Measurements from ENCODE around the gene XPNPEP2. TPM values are rescaled to one million over a fixed set of nuclear protein-coding genes. Genes with fewer than 3 reads are reported as not detected.
A peak's percentile ranks its signal among the peaks of the same experiment; 100 is the strongest.
"Not testable (repeated sequence)": the region's sequence is repeated elsewhere in the genome, so short reads cannot be mapped to it uniquely, and the experiment has no call there.

Gene XPNPEP2
- total RNA-seq, 1 donor from 2014 or later = 2.0 TPM

- DNase-seq (ENCODE audit: low spot score) (no peak), ATAC-seq (no peak)
These were observed 18.7 kb upstream of the XPNPEP2 start for GRCh38 chrX:129719931-129720530.

- DNase-seq (ENCODE audit: low spot score) (no peak), ATAC-seq (no peak)
These were observed 18.0 kb upstream of the XPNPEP2 start for GRCh38 chrX:129720741-129721140.

- DNase-seq (ENCODE audit: low spot score) (no peak), ATAC-seq (no peak)
These were observed 17.4 kb upstream of the XPNPEP2 start for GRCh38 chrX:129721414-129721813.

- no peak for DNase-seq (ENCODE audit: low spot score)
- ATAC-seq = no peak
These were observed 16.9 kb upstream of the XPNPEP2 start for GRCh38 chrX:129721870-129722269.

- ATAC-seq = no peak
These were observed 15.3 kb upstream of the XPNPEP2 start for GRCh38 chrX:129723511-129723910.

GRCh38 chrX:129724754-129725153 lies 14.0 kb upstream of the XPNPEP2 start:
- ATAC-seq (no peak), DNase-seq (ENCODE audit: low spot score) (no peak)

More at GRCh38 chrX:129723511-129723910, 15.3 kb upstream of the XPNPEP2 start:
- no peak for DNase-seq (ENCODE audit: low spot score)

- ATAC-seq = peak; percentile 99
- DNase-seq (ENCODE audit: low spot score) = peak; percentile 62
These were observed 12.3 kb upstream of the XPNPEP2 start for GRCh38 chrX:129726307-129727111.

GRCh38 chrX:129728061-129728460 lies 10.7 kb upstream of the XPNPEP2 start:
- no peak for ATAC-seq
- no peak for DNase-seq (ENCODE audit: low spot score)

- DNase-seq (ENCODE audit: low spot score) (no peak), ATAC-seq (no peak)
These were observed 7.6 kb upstream of the XPNPEP2 start for GRCh38 chrX:129731228-129731627.

- no peak for ATAC-seq
- DNase-seq (ENCODE audit: low spot score) = no peak
These were observed 5.9 kb upstream of the XPNPEP2 start for GRCh38 chrX:129732857-129733256.

GRCh38 chrX:129733335-129733734 lies 5.4 kb upstream of the XPNPEP2 start:
- DNase-seq (ENCODE audit: low spot score) (no peak), ATAC-seq (no peak)

- DNase-seq (ENCODE audit: low spot score) (peak; percentile 66), ATAC-seq (peak; percentile 92)
These were observed 2.3 kb upstream of the XPNPEP2 start for GRCh38 chrX:129736491-129736890.

- DNase-seq (ENCODE audit: low spot score) (no peak), ATAC-seq (no peak)
These were observed 863 bp upstream of the XPNPEP2 start for GRCh38 chrX:129737916-129738315.

- no peak for DNase-seq (ENCODE audit: low spot score)
- ATAC-seq = no peak
These were observed 799 bp downstream of the XPNPEP2 start for GRCh38 chrX:129739578-129739977.

GRCh38 chrX:129741880-129742758 lies 3.3 kb downstream of the XPNPEP2 start:
- ATAC-seq = no peak
- DNase-seq (ENCODE audit: low spot score) = no peak

GRCh38 chrX:129742759-129743152 lies 4.0 kb downstream of the XPNPEP2 start:
- DNase-seq (ENCODE audit: low spot score); ATAC-seq: not testable (repeated sequence)

GRCh38 chrX:129743821-129744220 lies 5.0 kb downstream of the XPNPEP2 start:
- DNase-seq (ENCODE audit: low spot score) (no peak), ATAC-seq (no peak)

GRCh38 chrX:129744861-129745321 lies 6.1 kb downstream of the XPNPEP2 start:
- DNase-seq (ENCODE audit: low spot score) (no peak), ATAC-seq (no peak)

- no peak for DNase-seq (ENCODE audit: low spot score)
- no peak for ATAC-seq
These were observed 8.0 kb downstream of the XPNPEP2 start for GRCh38 chrX:129746557-129747470.

GRCh38 chrX:129747533-129747932 lies 8.8 kb downstream of the XPNPEP2 start:
- ATAC-seq (no peak), DNase-seq (ENCODE audit: low spot score) (no peak)
